HUES64 (cell line): ENCODE data around the gene MAB21L2. TPM values are rescaled to one million over a fixed set of nuclear protein-coding genes. Genes with fewer than 3 reads are reported as not detected.
A peak's percentile ranks its signal among the peaks of the same experiment; 100 is the strongest.
"Not testable (repeated sequence)": the region's sequence is repeated elsewhere in the genome, so short reads cannot be mapped to it uniquely, and the experiment has no call there.

Experiments used
- H3K27ac ChIP-seq: 2 replicates; pipeline ENCODE4 v1.7.0; 2013; ENCODE audit warnings: low read depth, low read length, inconsistent platforms
- H3K27me3 ChIP-seq: 2 replicates; pipeline ENCODE4 v1.6.1; 2013; ENCODE audit warnings: mild to moderate bottlenecking, low read length; ENCODE audit not compliant: insufficient read depth
- H3K36me3 ChIP-seq: 2 replicates; pipeline ENCODE4 v1.6.1; 2013; ENCODE audit warnings: mild to moderate bottlenecking, low read length; ENCODE audit not compliant: insufficient read depth
- H3K4me1 ChIP-seq: 2 replicates; pipeline ENCODE4 v1.6.1; 2013; ENCODE audit warnings: mild to moderate bottlenecking, low read length, moderate library complexity; ENCODE audit not compliant: insufficient read depth
- H3K4me3 ChIP-seq: 2 replicates; pipeline ENCODE4 v1.5.1; 2013; ENCODE audit warnings: mild to moderate bottlenecking, low read length, moderate library complexity
- H3K9ac ChIP-seq: 2 replicates; pipeline ENCODE4 v1.6.1; 2013; ENCODE audit warnings: mild to moderate bottlenecking, low read depth, low read length
- H3K9me3 ChIP-seq: 2 replicates; pipeline ENCODE4 v1.6.1; 2013; ENCODE audit warnings: low read depth, low read length; ENCODE audit not compliant: insufficient read depth
- WGBS: fragments of 150-250, 120-280 bp; methylation state at CpG from one replicate; pipeline ENCODE4 v1.1.7; 2013; ENCODE audit warnings: missing lambda C conversion rate; 5-methylcytosine and 5-hydroxymethylcytosine counted together
- polyA plus RNA-seq, 2 experiments: library from polyadenylated mRNA; stranded (reverse); fragments of 50-300 nt; gene quantifications; one replicate each; pipeline ENCODE4 v1.2.3, GENCODE V29; 2013

MAB21L2 gene
- polyA plus RNA-seq (2013, experiment 1 of 2): 0.80 TPM
- 1.7 TPM for polyA plus RNA-seq (2013, experiment 2 of 2)

- peak within 1 kb of the TSS; percentile 67 for H3K4me3 ChIP-seq
- H3K9ac ChIP-seq: no peak within 1 kb of the TSS
- no peaks in the 10 kb centered on the region for H3K9me3 ChIP-seq
- H3K4me1 ChIP-seq: peaks cover 40% of the 10 kb centered on the region
- under 1% methylated on average over 26 of the region's 27 CpGs for WGBS
- H3K36me3 ChIP-seq: no peaks in the 10 kb centered on the region
- no peak within 1 kb of the TSS for H3K27ac ChIP-seq
- peaks cover 85% of the 10 kb centered on the region for H3K27me3 ChIP-seq
These were observed at the start of gene MAB21L2 for GRCh38 chr4:150582146-150582872. Gene MAB21L2, plus strand, starts transcription at chr4:150582151. Its CDS starts 879 bp downstream, at chr4:150583030.

GRCh38 chr4:150533673-150534072, 48.3 kb upstream of the MAB21L2 start:
- no peak overlapping the region for H3K9ac ChIP-seq
- H3K9me3 ChIP-seq: no peaks in the 10 kb centered on the region
- no peak overlapping the region for H3K27ac ChIP-seq
- H3K4me1 ChIP-seq: no peaks in the 10 kb centered on the region
- WGBS: 78% methylated on average over 3 of the region's 3 CpGs
- H3K4me3 ChIP-seq: no peak overlapping the region
- no peaks in the 10 kb centered on the region for H3K36me3 ChIP-seq
- no peaks in the 10 kb centered on the region for H3K27me3 ChIP-seq

GRCh38 chr4:150534818-150535217, 47.1 kb upstream of the MAB21L2 start:
- no peaks in the 10 kb centered on the region for H3K36me3 ChIP-seq
- H3K9ac ChIP-seq: no peak overlapping the region
- no peak overlapping the region for H3K4me3 ChIP-seq
- H3K27ac ChIP-seq: no peak overlapping the region
- H3K27me3 ChIP-seq: no peaks in the 10 kb centered on the region
- H3K4me1 ChIP-seq: peaks cover 8% of the 10 kb centered on the region
- H3K9me3 ChIP-seq: no peaks in the 10 kb centered on the region

GRCh38 chr4:150537911-150538310, 44.0 kb upstream of the MAB21L2 start:
- not testable (repeated sequence) for H3K4me3 ChIP-seq, H3K27ac ChIP-seq, H3K9me3 ChIP-seq, H3K9ac ChIP-seq, H3K27me3 ChIP-seq, H3K36me3 ChIP-seq
- WGBS: 94% methylated on average over 3 of the region's 3 CpGs
- H3K4me1 ChIP-seq: peaks cover 34% of the 10 kb centered on the region

- no peaks in the 10 kb centered on the region for H3K9me3 ChIP-seq
- H3K9ac ChIP-seq: no peak overlapping the region
- H3K4me1 ChIP-seq: peaks cover 34% of the 10 kb centered on the region
- H3K27me3 ChIP-seq: no peaks in the 10 kb centered on the region
- no peak overlapping the region for H3K4me3 ChIP-seq
- no peaks in the 10 kb centered on the region for H3K36me3 ChIP-seq
- peak overlapping the region; percentile 81; the same call in 1 of the 2 replicates for H3K27ac ChIP-seq
These were observed 41.4 kb upstream of the MAB21L2 start for GRCh38 chr4:150540536-150540935.

- WGBS: 55% methylated on average over 3 of the region's 3 CpGs
- Histone ChIP-seq H3K4me3 (no peak overlapping the region), H3K4me1 (peaks cover 37% of the 10 kb centered on the region), H3K9me3 (no peaks in the 10 kb centered on the region), H3K27me3 (no peaks in the 10 kb centered on the region), H3K36me3 (no peaks in the 10 kb centered on the region), H3K27ac (peak overlapping the region; percentile 81; the same call in 1 of the 2 replicates), H3K9ac (no peak overlapping the region)
These were observed 41.0 kb upstream of the MAB21L2 start for GRCh38 chr4:150540959-150541360.

- no peak overlapping the region; the same call in 1 of the 2 replicates for H3K27ac ChIP-seq
- 84% methylated on average over 3 of the region's 3 CpGs for WGBS
- no peak overlapping the region for H3K4me3 ChIP-seq
- H3K9ac ChIP-seq: no peak overlapping the region
- no peaks in the 10 kb centered on the region for H3K27me3 ChIP-seq
- H3K36me3 ChIP-seq: no peaks in the 10 kb centered on the region
- H3K4me1 ChIP-seq: peaks cover 43% of the 10 kb centered on the region
- no peaks in the 10 kb centered on the region for H3K9me3 ChIP-seq
These were observed 40.3 kb upstream of the MAB21L2 start for GRCh38 chr4:150541681-150542080.

- H3K4me3 ChIP-seq: no peak overlapping the region
- no peak overlapping the region for H3K9ac ChIP-seq
- no peaks in the 10 kb centered on the region for H3K27me3 ChIP-seq
- H3K27ac ChIP-seq: no peak overlapping the region
- peaks cover 57% of the 10 kb centered on the region for H3K4me1 ChIP-seq
- WGBS: 89% methylated on average over 1 of the region's 1 CpG
- H3K9me3 ChIP-seq: no peaks in the 10 kb centered on the region
- no peaks in the 10 kb centered on the region for H3K36me3 ChIP-seq
These were observed 38.9 kb upstream of the MAB21L2 start for GRCh38 chr4:150543042-150543441.

- H3K9me3 ChIP-seq: no peaks in the 10 kb centered on the region
- 91% methylated on average over 2 of the region's 2 CpGs for WGBS
- no peaks in the 10 kb centered on the region for H3K27me3 ChIP-seq
- H3K27ac ChIP-seq: no peak overlapping the region; the same call in 1 of the 2 replicates
- no peaks in the 10 kb centered on the region for H3K36me3 ChIP-seq
- no peak overlapping the region for H3K9ac ChIP-seq
- peaks cover 37% of the 10 kb centered on the region for H3K4me1 ChIP-seq
- no peak overlapping the region for H3K4me3 ChIP-seq
These were observed 35.7 kb upstream of the MAB21L2 start for GRCh38 chr4:150546286-150546685.

GRCh38 chr4:150547154-150547838, 34.7 kb upstream of the MAB21L2 start:
- no peak overlapping the region for H3K4me3 ChIP-seq
- no peak overlapping the region for H3K27ac ChIP-seq
- 93% methylated on average over 4 of the region's 4 CpGs for WGBS

GRCh38 chr4:150557811-150558210, 24.1 kb upstream of the MAB21L2 start:
- not testable (repeated sequence) for H3K27me3 ChIP-seq, H3K36me3 ChIP-seq, H3K4me1 ChIP-seq, H3K27ac ChIP-seq, H3K4me3 ChIP-seq, H3K9me3 ChIP-seq, H3K9ac ChIP-seq
- WGBS: 98% methylated on average over 3 of the region's 3 CpGs

More at GRCh38 chr4:150547154-150547838, 34.7 kb upstream of the MAB21L2 start:
- peaks cover 27% of the 10 kb centered on the region for H3K4me1 ChIP-seq
- no peak overlapping the region for H3K9ac ChIP-seq
- no peaks in the 10 kb centered on the region for H3K9me3 ChIP-seq
- no peaks in the 10 kb centered on the region for H3K27me3 ChIP-seq
- no peaks in the 10 kb centered on the region for H3K36me3 ChIP-seq
